NOMO-1 treated with DMSO at 0.1 percent for 48 hours (cell line): ENCODE measurements around the gene CALR3.
A peak's percentile ranks its signal among the peaks of the same experiment; 100 is the strongest.
"Not testable (repeated sequence)": the region's sequence is repeated elsewhere in the genome, so short reads cannot be mapped to it uniquely, and the experiment has no call there.

Experiments
- DNase-seq: peaks from one replicate; lab custom pipeline; 2025; ENCODE audit not compliant: unreplicated experiment; lab: John Stamatoyannopoulos, UW

The CALR3 gene, protein sequence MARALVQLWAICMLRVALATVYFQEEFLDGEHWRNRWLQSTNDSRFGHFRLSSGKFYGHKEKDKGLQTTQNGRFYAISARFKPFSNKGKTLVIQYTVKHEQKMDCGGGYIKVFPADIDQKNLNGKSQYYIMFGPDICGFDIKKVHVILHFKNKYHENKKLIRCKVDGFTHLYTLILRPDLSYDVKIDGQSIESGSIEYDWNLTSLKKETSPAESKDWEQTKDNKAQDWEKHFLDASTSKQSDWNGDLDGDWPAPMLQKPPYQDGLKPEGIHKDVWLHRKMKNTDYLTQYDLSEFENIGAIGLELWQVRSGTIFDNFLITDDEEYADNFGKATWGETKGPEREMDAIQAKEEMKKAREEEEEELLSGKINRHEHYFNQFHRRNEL

GRCh38 chr19:16495982-16496612 lies at the start of gene CALR3, which contains the start of gene C19orf44:
Gene CALR3, minus strand, starts transcription at chr19:16496167. Its CDS starts 38 bp downstream, at chr19:16496129.
Gene C19orf44, plus strand, starts transcription at chr19:16496394. Its CDS starts 4,399 bp downstream, at chr19:16500793.
- DNase-seq, result peak; percentile 99

DNA sequence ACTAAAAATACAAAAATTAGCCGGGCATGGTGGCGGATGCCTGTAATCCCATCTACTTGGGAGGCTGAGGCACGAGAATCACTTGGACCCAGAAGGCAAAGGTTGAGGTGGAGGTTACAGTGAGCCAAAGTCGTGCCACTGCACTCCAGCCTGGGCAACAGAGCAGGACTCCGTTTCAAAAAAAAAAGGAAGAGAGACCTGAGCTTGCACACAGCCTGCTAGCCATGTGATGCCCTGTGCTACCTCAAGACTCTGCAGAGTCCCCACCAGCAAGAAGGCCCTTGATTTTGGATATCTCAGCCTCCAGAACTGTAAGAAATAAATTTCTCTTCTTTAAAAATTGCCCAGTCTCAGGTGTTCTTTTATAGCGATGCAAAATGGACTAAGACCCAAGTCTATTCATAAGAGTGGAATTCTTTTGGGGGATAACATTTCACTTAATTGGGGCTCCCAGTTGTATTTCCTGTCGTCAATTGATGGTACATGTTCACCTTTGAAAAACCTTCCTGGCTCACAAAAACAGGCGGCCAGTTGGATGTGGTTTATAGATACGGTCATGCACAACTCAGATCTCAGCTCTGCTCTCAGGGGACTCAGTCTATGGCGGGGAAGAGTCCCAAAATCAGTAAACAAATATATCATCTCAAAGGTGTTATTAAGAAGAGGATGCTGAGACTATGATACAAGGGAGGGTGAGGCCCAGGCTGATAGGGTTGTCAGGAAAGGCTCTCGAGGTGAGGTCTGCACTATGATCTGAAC lies 48.7 kb upstream of the CALR3 start:
- no peak for DNase-seq

DNA sequence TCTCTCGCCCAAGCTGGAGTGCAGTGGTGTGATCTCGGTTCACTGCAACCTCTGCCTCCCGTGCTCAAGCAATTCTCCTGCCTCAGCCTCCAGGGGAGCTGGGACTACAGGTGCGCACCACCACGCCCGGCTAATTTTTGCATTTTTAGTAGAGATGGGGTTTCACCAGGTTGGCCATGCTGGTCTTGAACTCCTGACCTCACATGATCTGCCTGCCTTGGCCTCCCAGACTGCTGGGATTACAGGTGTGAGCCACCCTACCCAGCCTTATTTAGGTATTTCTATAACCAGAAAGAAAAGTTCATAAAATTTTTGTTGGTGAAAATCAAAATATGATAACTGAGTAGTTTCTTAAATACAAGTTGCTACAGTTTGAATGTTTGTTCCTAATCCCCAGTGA lies 47.8 kb upstream of the CALR3 start:
- DNase-seq, result not testable (repeated sequence)

GRCh38 chr19:16542910-16543472 lies 47.0 kb upstream of the CALR3 start:
- no peak for DNase-seq

GRCh38 chr19:16542045-16542909 lies 46.3 kb upstream of the CALR3 start, which contains the start of gene CHERP:
Gene CHERP, minus strand, starts transcription at chr19:16542437. Its CDS starts 59 bp downstream, at chr19:16542378.
- peak; percentile 95 for DNase-seq

GRCh38 chr19:16541526-16542044 lies 45.6 kb upstream of the CALR3 start:
- DNase-seq, result peak; percentile 21

GRCh38 chr19:16540948-16541347 lies 45.0 kb upstream of the CALR3 start:
- DNase-seq, result no peak

GRCh38 chr19:16537111-16537510 lies 41.1 kb upstream of the CALR3 start:
- no peak for DNase-seq

DNA sequence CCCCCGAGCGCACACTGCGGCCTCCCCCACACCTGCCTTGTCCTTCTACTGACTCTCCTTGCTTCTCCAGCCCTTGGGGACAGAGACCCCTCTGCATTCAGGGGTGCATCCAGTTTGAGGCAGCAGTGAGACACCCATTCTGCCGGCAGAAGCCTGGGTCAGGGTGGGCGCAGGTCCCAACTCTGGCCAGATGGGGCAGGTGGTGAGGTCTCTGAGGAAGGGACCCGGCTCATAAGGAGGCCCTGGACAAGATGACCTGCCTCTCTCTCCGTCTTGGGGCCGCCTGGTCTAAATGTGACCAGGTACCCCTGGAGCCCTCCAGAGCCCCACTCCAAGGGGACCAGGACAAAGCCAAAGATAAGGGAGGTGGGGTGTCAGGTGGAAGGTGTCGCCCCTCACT lies 40.2 kb upstream of the CALR3 start:
- DNase-seq, result no peak

- no peak for DNase-seq
Measured at GRCh38 chr19:16535381-16535780, 39.4 kb upstream of the CALR3 start.

GRCh38 chr19:16532440-16533234 lies 36.7 kb upstream of the CALR3 start:
- DNase-seq, result no peak

DNA sequence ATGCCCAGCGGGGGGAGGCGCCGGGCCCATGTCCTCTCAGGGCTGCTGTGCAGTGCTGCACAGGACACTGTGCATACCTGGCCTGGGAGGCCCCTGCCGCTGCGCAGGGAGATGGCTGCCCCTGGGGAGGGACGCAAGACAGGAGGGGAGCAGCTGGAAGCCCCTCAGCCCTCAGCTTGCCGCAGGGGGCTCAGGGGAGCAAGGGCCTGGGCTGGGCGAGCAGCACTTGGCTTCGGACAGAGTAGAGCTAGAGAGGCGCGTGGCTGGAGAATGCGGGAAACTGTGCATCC lies 35.4 kb upstream of the CALR3 start:
- DNase-seq, result no peak

- no peak for DNase-seq
Measured at GRCh38 chr19:16530540-16531379, 34.8 kb upstream of the CALR3 start.

DNA sequence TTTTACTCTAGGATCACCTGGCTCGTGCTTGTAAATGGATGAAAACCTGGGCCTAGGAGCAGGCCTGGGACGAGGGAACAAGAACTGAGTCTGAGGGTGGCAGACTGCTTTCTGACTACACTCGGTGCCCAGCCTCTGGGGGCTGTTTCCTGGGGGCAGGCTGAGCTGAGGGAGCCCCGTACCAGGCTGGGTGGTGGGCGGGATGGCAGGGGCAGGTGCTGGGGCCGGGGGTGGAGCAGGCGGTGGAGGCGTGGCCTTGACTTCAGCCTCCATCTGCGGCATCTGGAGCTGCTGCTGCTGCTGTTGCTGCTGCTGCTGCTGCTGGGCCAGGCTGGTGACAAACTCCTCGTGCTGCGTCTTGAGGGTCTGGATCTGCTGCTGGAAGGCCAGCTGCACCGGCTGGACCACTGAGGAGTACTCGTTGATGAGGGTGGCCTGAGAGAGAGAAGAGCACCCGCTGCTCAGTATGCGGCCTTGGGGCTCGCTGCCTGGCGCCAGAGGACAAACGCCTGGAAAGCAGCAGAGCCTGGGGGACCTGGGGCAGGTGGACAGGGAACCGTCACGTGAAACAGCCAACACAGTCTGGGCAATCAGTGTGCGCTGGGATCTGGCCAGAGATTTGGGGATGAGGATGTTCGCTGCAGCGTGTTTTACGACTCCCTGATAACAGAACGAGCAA lies 33.6 kb upstream of the CALR3 start:
- no peak for DNase-seq

DNA sequence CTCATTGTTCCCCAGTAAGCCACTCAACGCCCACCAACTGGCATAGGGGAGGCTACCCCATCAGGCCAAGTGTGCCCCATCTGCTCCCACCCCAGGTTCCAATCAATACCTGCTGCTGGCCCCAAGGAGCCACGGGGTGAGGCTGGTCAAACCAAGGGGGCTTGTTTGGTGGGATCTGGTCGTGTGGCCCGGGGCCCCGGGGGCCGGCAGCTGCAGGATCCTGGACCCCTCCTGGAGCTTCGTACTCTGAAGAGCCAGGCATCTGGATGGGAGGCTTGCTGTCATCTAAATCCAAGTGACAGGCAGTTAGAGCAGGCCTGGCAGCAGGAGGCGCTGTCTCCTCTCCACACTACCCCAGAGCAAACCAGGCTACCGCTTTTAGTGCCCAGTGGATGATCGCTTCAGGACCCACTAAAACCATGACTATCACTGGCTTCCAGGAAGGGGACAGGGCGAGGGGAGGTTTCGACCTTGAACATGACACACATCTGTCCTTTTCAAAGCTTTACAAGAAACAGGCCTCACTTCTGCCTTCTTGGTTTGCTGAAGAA lies 32.1 kb upstream of the CALR3 start:
- DNase-seq, result no peak

DNA sequence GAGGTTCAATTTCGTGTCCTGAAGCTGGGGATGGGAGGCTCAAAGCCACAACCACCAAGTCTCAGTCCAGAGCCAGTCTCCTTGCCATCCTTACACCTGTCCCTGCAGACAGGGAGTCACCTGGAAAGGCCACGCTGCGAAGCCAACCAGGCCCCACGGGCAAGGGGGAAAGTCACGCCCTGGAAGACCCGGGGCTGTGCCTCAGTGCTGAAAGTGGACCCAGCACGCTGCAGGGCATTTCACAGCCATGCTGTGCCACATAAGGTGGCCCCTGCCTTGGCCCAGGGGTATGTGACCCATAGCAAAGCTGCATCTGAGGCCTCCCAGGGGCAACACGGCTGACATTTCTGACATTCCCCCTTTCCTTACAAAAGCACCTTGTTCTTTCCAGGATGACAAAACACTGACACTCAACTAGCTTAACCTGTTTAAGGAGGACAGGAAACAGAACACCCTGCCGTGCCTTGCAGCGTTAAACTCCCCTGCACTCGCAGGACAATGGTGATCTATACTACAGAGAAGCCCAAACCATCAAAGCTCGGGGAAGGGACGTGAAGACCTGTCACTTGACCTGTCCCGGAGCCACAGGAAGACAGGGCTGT lies 31.5 kb upstream of the CALR3 start:
- no peak for DNase-seq

GRCh38 chr19:16525751-16526481 lies 29.9 kb upstream of the CALR3 start:
- no peak for DNase-seq
